ENCODE results near the gene PSMD2. TPM values are rescaled to one million over a fixed set of nuclear protein-coding genes. Genes with fewer than 3 reads are reported as not detected.

The PSMD2 gene
- total RNA-seq, 1 experiment from 2014 or later: 285 TPM

- no peak for TF ChIP-seq CTCF (IDR thresholded peaks at IDR 0.05; ENCODE audit: insufficient read depth in 1 of 2, low read depth in 1 of 2, low read length in 1 of 2, severe bottlenecking in 1 of 2, unreplicated experiment in 1 of 2)
- no TSS peak for BruUV-seq (replicated peaks)
- intact Hi-C loops (cut with micrococcal nuclease; ENCODE audit: unreplicated experiment): no loop called here
- Histone ChIP-seq H3K27me3 (replicated peaks; ENCODE audit: control insufficient read depth, insufficient read depth, low read length) (no peaks in the 10 kb centered on the region), H3K4me1 (no peaks in the 10 kb centered on the region), H3K4me3 (ENCODE audit: low read depth, low read length) (peak within 1 kb of the TSS; percentile 61), H3K36me3 (ENCODE audit: control insufficient read depth, insufficient read depth, low read length) (peaks cover 6% of the 10 kb centered on the region; the same call in 1 of the 2 replicates), H3K9me3 (no peaks in the 10 kb centered on the region)
- Mint-ChIP-seq H3K4me3 (ENCODE audit: unreplicated experiment) (peak within 1 kb of the TSS; percentile 77), H3K27ac (ENCODE audit: unreplicated experiment) (peak within 1 kb of the TSS; percentile 78), H3K36me3 (ENCODE audit: insufficient read depth, unreplicated experiment) (peaks cover 65% of the 10 kb centered on the region), H3K27me3 (ENCODE audit: insufficient read depth, unreplicated experiment) (no peaks in the 10 kb centered on the region), H3K9me3 (ENCODE audit: unreplicated experiment) (no peaks in the 10 kb centered on the region), H3K4me1 (ENCODE audit: low read depth, unreplicated experiment) (no peaks in the 10 kb centered on the region)
- DNase-seq: no peak
- ChIA-PET POLR2A (interaction anchor here (0.6 kb wide), 1 partner anchor 14 kb away, joined by 5 read pairs; no protein-coding TSS in a partner anchor), CTCF (interaction anchor here (1.2 kb wide), 1 partner anchor 25 kb away, joined by 5 read pairs; no protein-coding TSS in a partner anchor)
Observed at GRCh38 chr3:184337399-184337714, 38.3 kb downstream of the PSMD2 start, which contains the start of gene FAM131A. Gene FAM131A, plus strand, starts transcription at chr3:184337600. Its CDS starts 31 bp downstream, at chr3:184337631.

DNA sequence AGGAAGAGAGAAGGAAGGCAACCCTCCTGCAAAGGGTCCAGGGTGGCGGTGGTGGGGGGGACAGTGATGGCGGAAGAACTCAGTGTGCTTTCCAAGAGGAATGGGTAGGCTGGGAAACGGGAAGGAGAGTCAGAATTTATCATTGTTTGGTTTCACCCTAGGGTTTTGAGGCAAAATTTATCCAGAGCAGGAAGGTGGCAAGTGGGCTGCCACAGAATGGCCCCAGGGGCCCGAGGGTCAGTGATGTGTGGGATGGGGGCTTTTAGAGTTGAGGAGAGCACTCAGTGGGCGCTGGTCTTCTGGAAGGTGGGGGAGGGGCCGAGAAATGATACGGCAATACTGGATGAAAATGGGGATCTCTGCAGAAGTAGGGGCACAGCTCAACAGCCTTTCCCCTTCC is 38.9 kb downstream of the PSMD2 start:
- peaks cover 6% of the 10 kb centered on the region; the same call in 1 of the 2 replicates for H3K36me3 ChIP-seq (ENCODE audit: control insufficient read depth, insufficient read depth, low read length)
- no peaks in the 10 kb centered on the region for H3K4me1 ChIP-seq
- TF ChIP-seq CTCF (IDR thresholded peaks at IDR 0.05; ENCODE audit: insufficient read depth in 1 of 2, low read depth in 1 of 2, low read length in 1 of 2, severe bottlenecking in 1 of 2, unreplicated experiment in 1 of 2): no peak
- no peak for DNase-seq
- H3K27me3 ChIP-seq (replicated peaks; ENCODE audit: control insufficient read depth, insufficient read depth, low read length): no peaks in the 10 kb centered on the region
- Mint-ChIP-seq H3K4me3 (ENCODE audit: unreplicated experiment) (no peak overlapping the region), H3K36me3 (ENCODE audit: insufficient read depth, unreplicated experiment) (peaks cover 59% of the 10 kb centered on the region), H3K4me1 (ENCODE audit: low read depth, unreplicated experiment) (no peaks in the 10 kb centered on the region), H3K27me3 (ENCODE audit: insufficient read depth, unreplicated experiment) (no peaks in the 10 kb centered on the region), H3K27ac (ENCODE audit: unreplicated experiment) (peak overlapping the region; percentile 73), H3K9me3 (ENCODE audit: unreplicated experiment) (no peaks in the 10 kb centered on the region)
- H3K4me3 ChIP-seq (ENCODE audit: low read depth, low read length): no peak overlapping the region
- intact Hi-C loops (cut with micrococcal nuclease; ENCODE audit: unreplicated experiment): no loop called here
- BruUV-seq (replicated peaks): no TSS peak
- ChIA-PET POLR2A (interaction anchor here (0.5 kb wide), 1 partner anchor 858 kb away, joined by 3 read pairs; no protein-coding TSS in a partner anchor), CTCF (no interaction called here)
- no peaks in the 10 kb centered on the region for H3K9me3 ChIP-seq

DNA sequence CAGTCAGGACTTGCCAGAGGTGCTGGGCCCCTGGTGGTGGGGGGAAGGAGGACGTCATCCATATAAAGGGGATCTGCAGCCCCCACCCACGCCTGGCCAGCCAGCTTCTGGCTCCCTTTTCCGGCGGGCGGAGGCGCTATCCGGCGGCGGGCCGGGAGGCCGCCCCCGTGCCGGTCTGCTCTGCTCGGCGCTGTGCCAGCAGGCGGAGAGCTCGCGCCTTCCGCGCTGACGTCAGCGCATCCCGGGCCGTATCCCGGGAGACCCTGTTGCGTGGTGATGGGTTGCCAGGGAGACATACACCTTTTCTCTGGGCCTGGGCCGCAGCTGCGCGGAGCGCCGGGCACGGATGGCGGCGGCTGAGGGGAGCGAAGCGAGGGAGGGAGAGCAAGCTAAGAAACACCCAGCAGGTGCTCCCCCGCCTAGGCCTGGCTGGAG is 39.5 kb downstream of the PSMD2 start:
- H3K27me3 Mint-ChIP-seq (ENCODE audit: insufficient read depth, unreplicated experiment): no peaks in the 10 kb centered on the region
- intact Hi-C loops (cut with micrococcal nuclease; ENCODE audit: unreplicated experiment): no loop called here
- no peaks in the 10 kb centered on the region for H3K27me3 ChIP-seq (replicated peaks; ENCODE audit: control insufficient read depth, insufficient read depth, low read length)
- H3K36me3 ChIP-seq (ENCODE audit: control insufficient read depth, insufficient read depth, low read length): peaks cover 4% of the 10 kb centered on the region; the same call in 1 of the 2 replicates
- no peak overlapping the region for H3K27ac Mint-ChIP-seq (ENCODE audit: unreplicated experiment)
- H3K9me3 Mint-ChIP-seq (ENCODE audit: unreplicated experiment): no peaks in the 10 kb centered on the region
- no peak overlapping the region for H3K4me3 Mint-ChIP-seq (ENCODE audit: unreplicated experiment)
- no TSS peak for BruUV-seq (replicated peaks)
- peak in 1 of 2 experiments; percentile 14 for TF ChIP-seq CTCF (IDR thresholded peaks at IDR 0.05; ENCODE audit: insufficient read depth in 1 of 2, low read depth in 1 of 2, low read length in 1 of 2, severe bottlenecking in 1 of 2, unreplicated experiment in 1 of 2)
- POLR2A ChIA-PET: no interaction called here
- no peaks in the 10 kb centered on the region for H3K4me1 Mint-ChIP-seq (ENCODE audit: low read depth, unreplicated experiment)
- CTCF ChIA-PET: no interaction called here
- no peaks in the 10 kb centered on the region for H3K9me3 ChIP-seq
- H3K4me3 ChIP-seq (ENCODE audit: low read depth, low read length): no peak overlapping the region
- H3K4me1 ChIP-seq: no peaks in the 10 kb centered on the region
- no peak for DNase-seq
- H3K36me3 Mint-ChIP-seq (ENCODE audit: insufficient read depth, unreplicated experiment): peaks cover 53% of the 10 kb centered on the region
